Tibial artery (tissue), 4 donors: Measurements from ENCODE around the gene SENP5.

ENCODE experiments used
- DNase-seq, 2 donors: peaks; one replicate each; pipeline ENCODE4 v3.0.0-alpha.2; 2019
- H3K27ac ChIP-seq, 2 donors: fragments of 200-600 bp; sonication (generic) in 1 of 2; 1 replicate in 1 of 2; 2 replicates in 1 of 2; pipeline ENCODE4 v1.5.1; 2018 to 2019; ENCODE audit warnings: mild to moderate bottlenecking in 1 of 2
- H3K27me3 ChIP-seq, 2 donors: fragments of 200-600 bp; sonication (generic) in 1 of 2; one replicate each; pipeline versions ENCODE4 v1.5.1 to v1.6.0; 2016 to 2019
- H3K36me3 ChIP-seq, 3 donors: fragments of 200-600 bp; sonication (generic) in 2 of 3; one replicate each; pipeline ENCODE4 v1.5.1; 2016 to 2019; ENCODE audit warnings: mild to moderate bottlenecking in 2 of 3
- H3K4me1 ChIP-seq, 4 donors: fragments of 200-600 bp; sonication (generic) in 2 of 4; 1 replicate in 3 of 4; 2 replicates in 1 of 4; pipeline ENCODE4 v1.5.1; 2016 to 2019
- H3K4me3 ChIP-seq, 2 donors: fragments of 200-600 bp; sonication (generic) in 1 of 2; 1 replicate in 1 of 2; 2 replicates in 1 of 2; pipeline ENCODE4 v1.5.1; 2018 to 2019; ENCODE audit warnings: mild to moderate bottlenecking in 2 of 2
- H3K9me3 ChIP-seq, 3 donors: fragments of 200-600 bp; sonication (generic) in 1 of 3; one replicate each; pipeline ENCODE4 v1.5.1; 2016 to 2019
- intact Hi-C: fragments of 100-400 bp; cut with DNase I; formaldehyde crosslinking; loops from one replicate; pipeline ENCODE4 v1.15.0; 2023; ENCODE audit warnings: low total_unique reads
- TF ChIP-seq, protein P1 (sequence below), 2 experiments: fragments of 200-600 bp in 1 of 2; fragments of 450-650 bp in 1 of 2; IDR thresholded peaks; one replicate each; pipeline ENCODE4 v1.5.1; 2017 to 2019; ENCODE audit warnings: antibody characterized with exemption in 2 of 2, mild to moderate bottlenecking in 1 of 2, moderate library complexity in 1 of 2

The SENP5 gene

DNA sequence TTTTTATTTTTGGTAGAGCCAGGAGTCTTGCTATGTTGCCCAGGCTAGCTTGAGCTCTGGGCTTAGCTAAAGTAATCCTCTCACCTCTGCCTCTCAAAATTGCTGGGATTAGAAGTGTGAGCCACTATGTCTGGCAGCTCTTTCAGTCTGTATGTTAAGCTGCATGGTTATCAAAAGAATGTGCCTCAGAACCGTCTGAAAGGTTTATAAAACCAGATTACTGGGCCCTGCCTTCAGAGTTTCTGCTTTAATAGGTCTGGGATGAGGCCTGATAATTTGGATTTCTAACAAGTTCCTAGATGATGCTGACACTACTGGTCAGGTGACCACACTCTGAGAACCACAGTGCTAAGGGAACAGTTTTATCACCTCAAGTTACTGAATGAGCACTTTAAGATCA is 34.6 kb downstream of the SENP5 start:
- DNase-seq, result no peak
- no peaks in the 10 kb centered on the region for H3K27me3 ChIP-seq
- no peak overlapping the region for H3K4me3 ChIP-seq
- no peaks in the 10 kb centered on the region for H3K4me1 ChIP-seq
- peaks cover 50 to 79% (median 60%) of the 10 kb centered on the region in 3 donors for H3K36me3 ChIP-seq
- H3K9me3 ChIP-seq, result no peaks in the 10 kb centered on the region
- intact Hi-C loops, result no loop called here
- H3K27ac ChIP-seq, result no peak overlapping the region
- TF ChIP-seq, protein P1, sequence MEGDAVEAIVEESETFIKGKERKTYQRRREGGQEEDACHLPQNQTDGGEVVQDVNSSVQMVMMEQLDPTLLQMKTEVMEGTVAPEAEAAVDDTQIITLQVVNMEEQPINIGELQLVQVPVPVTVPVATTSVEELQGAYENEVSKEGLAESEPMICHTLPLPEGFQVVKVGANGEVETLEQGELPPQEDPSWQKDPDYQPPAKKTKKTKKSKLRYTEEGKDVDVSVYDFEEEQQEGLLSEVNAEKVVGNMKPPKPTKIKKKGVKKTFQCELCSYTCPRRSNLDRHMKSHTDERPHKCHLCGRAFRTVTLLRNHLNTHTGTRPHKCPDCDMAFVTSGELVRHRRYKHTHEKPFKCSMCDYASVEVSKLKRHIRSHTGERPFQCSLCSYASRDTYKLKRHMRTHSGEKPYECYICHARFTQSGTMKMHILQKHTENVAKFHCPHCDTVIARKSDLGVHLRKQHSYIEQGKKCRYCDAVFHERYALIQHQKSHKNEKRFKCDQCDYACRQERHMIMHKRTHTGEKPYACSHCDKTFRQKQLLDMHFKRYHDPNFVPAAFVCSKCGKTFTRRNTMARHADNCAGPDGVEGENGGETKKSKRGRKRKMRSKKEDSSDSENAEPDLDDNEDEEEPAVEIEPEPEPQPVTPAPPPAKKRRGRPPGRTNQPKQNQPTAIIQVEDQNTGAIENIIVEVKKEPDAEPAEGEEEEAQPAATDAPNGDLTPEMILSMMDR (IDR thresholded peaks at IDR 0.05), result no peak

DNA sequence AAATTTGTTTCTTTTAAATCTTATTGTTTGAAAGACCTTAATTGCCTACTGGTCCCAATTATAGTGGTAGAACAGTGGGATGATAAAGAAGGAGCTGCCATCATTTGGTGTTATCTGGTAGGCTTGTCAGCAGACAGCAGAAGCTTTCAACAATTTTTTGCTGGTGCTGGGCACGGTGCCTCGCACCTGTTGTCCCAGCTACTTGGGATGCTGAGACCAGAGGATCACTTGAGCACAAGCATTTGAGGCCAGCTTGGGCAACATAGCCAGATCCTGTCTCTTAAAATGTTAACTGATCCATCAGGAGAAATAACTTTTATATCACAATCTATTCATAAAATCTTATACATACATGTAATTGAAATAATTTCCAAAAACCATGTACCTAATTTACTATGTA is 36.0 kb downstream of the SENP5 start:
- DNase-seq, result no peak
- Histone ChIP-seq H3K4me1 (no peaks in the 10 kb centered on the region), H3K27me3 (no peaks in the 10 kb centered on the region), H3K27ac (no peak overlapping the region), H3K9me3 (no peaks in the 10 kb centered on the region), H3K36me3 (peaks cover 50 to 87% (median 69%) of the 10 kb centered on the region in 3 donors), H3K4me3 (no peak overlapping the region)
- intact Hi-C loops, result no loop called here
- TF ChIP-seq, protein P1 (IDR thresholded peaks at IDR 0.05), result no peak

DNA sequence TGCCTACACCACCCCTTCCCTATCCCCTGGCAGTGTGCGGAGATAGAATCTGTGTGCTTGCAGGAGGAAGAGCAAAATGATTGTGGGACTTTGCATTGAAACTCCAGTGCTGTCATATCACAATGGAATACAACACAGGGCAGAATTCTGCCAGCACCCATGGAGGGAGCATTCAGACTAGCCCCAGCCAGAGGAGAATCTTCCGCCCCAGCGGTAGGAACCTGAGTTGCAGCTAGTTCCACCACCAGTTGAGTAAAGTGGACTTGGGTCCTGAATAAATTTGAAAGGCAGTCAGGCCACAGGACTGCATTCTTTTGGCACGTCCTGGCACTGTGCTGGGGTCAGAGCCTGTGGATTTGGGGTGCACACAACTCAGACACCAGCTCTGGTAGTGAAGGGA is 47.1 kb downstream of the SENP5 start:
- Histone ChIP-seq H3K27me3 (no peaks in the 10 kb centered on the region), H3K36me3 (peaks cover 15 to 23% (median 17%) of the 10 kb centered on the region in 3 donors), H3K4me1 (no peaks in the 10 kb centered on the region), H3K4me3 (no peak overlapping the region), H3K27ac (no peak overlapping the region), H3K9me3 (no peaks in the 10 kb centered on the region)
- no peak for DNase-seq
- intact Hi-C loops, result no loop called here
- TF ChIP-seq, protein P1 (IDR thresholded peaks at IDR 0.05), result no peak

DNA sequence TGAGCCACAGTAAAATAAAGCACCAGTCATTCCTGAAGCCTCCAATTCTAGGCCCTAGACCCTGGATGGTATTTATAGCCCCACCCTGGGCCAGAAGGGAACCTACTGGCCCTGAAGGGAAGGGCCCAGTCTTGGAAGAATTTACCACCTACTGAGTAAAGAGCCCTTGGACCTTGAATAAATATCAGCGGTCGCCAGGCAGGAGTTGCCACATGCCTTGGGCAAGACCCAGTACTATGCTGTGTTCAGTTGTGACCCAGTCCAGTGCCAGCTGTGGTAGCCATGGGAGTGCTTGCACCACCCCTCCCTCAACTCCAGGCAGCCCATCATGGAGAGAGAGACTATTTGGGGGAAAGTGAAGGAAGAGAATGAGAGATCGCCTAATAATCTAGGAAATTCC is 47.7 kb downstream of the SENP5 start:
- H3K27me3 ChIP-seq, result no peaks in the 10 kb centered on the region
- TF ChIP-seq, protein P1 (IDR thresholded peaks at IDR 0.05), result no peak
- no peaks in the 10 kb centered on the region for H3K9me3 ChIP-seq
- no peak for DNase-seq
- no peak overlapping the region for H3K4me3 ChIP-seq
- intact Hi-C loops, result no loop called here
- H3K27ac ChIP-seq, result no peak overlapping the region
- no peaks in the 10 kb centered on the region for H3K4me1 ChIP-seq
- H3K36me3 ChIP-seq, result peaks cover 15 to 23% (median 17%) of the 10 kb centered on the region in 3 donors

DNA sequence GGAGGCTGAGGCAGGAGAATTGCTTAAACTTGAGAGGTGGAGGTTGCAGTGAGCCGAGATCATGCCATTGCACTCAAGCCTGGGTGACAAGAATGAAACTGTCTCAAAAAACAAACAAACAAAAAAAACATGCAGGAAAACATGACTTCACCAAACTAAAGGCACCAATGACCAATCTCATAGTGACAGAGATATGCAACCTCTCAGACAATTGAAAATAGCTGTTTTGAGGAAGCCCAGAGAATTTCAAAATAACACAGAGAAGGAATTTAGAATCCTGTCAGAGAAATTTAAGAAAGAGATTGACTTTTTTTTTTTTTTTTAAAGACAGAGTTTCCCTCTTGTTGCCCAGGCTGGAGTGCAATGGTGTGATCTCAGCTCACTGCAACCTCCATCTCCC is 48.5 kb downstream of the SENP5 start:
- intact Hi-C loops, result no loop called here
- TF ChIP-seq, protein P1 (IDR thresholded peaks at IDR 0.05), result no peak
- Histone ChIP-seq H3K4me1 (no peaks in the 10 kb centered on the region), H3K27me3 (no peaks in the 10 kb centered on the region), H3K27ac (no peak overlapping the region), H3K36me3 (peaks cover 15 to 23% (median 17%) of the 10 kb centered on the region in 3 donors), H3K4me3 (no peak overlapping the region), H3K9me3 (no peaks in the 10 kb centered on the region)
- no peak for DNase-seq

DNA sequence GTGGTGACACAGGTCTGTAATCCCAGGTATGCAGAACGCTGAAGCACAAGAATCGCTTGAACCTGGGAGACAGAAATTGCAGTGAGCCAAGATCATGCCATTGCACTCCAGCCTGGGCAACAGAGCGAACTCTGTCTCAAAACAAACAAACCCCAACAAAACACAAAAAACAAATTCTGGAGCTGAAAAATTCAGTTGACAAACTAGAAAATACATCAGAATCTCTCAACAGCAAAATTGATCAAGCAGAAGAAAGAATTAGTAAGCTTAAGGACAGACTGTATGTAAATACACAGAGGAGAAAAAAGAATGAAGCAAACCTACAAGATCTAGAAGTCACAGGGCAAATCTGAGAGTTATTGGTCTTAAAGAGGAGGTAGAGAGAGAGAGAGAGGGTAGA is 49.3 kb downstream of the SENP5 start:
- DNase-seq, result no peak
- peaks cover 15 to 23% (median 17%) of the 10 kb centered on the region in 3 donors for H3K36me3 ChIP-seq
- H3K9me3 ChIP-seq, result no peaks in the 10 kb centered on the region
- intact Hi-C loops, result no loop called here
- TF ChIP-seq, protein P1 (IDR thresholded peaks at IDR 0.05), result no peak
- H3K27ac ChIP-seq, result no peak overlapping the region
- H3K27me3 ChIP-seq, result no peaks in the 10 kb centered on the region
- no peaks in the 10 kb centered on the region for H3K4me1 ChIP-seq
- no peak overlapping the region for H3K4me3 ChIP-seq
